ENCODE results near the gene BIRC3. TPM values are rescaled to one million over a fixed set of nuclear protein-coding genes. Genes with fewer than 3 reads are reported as not detected.
A peak's percentile ranks its signal among the peaks of the same experiment; 100 is the strongest.

Gene BIRC3
- total RNA-seq, 2 experiments from 2014 or later, result 27.2 to 66.9 TPM

DNA sequence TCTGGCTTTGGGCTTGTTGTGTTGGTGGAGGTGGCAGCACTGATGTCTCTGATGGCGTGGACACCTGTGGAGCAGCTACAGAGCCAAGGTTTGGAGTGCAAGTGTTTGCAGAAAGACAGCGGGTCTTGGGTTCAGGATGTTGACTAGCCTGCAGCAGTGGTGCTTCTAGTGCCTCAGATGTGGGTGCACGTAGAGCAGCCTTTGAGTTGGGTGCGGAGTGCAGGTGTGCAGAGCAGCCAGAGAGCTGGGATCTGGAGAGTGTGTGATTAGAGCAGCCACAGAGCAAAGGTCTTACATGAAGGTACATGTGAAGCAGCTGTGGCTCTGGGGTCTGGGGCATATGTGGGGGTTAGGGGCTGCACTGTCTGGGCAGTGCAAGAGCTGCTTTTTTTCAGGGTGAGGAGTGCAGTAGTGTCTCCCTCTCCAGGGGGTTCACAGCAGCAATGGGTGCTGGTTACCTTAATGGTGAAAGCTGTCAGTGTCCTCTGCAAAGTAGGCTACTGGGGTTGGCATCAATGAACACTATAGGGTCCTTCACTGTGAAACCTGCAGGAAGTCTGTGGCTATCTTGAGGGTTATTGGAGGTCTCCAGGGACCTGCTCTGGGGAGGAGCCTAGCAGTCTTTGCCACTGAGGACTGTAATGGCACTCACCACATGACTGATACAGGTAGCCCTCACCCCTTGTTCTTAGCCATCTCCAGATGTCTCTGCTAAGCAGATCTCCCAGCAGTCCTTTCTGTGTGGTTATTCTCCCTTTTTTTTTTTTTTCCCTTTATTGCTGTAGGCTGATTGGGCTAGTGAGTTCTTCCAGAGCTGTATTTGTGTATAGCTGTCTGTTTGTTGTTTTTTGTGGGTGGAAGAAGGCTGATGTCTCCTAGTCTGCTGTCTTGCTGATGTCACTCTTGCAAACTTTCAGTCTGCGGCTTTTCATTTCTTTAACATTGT is 44.1 kb downstream of the BIRC3 start:
- no peak overlapping the region for H2AFZ ChIP-seq (ENCODE audit: low read length)
- CTCF ChIA-PET (ENCODE audit: unreplicated experiment), result interaction anchor here (0.6 kb wide), 1 partner anchor 35 kb away, joined by 3 read pairs; no protein-coding TSS in a partner anchor

DNA sequence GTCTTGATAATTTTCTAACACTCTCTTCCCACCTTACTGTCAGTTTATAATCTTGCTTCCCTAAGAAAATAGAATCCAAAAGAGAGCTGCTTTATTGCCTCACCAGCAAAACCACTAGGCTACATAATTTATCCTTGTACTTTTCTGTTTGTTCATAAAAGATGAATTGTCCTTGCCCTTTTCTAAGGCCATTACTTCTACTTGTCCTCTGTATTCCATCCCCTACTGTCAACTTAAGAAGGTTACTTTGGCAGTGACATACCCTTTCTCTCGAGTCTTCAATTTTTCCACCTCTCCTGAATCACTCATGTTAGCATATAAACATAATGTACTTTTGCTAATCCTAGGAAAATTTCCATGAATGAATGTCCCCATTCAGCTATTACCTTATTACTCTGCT is 47.7 kb downstream of the BIRC3 start:
- no peaks in the 10 kb centered on the region for H3K79me2 ChIP-seq (ENCODE audit: insufficient read depth, low read depth, low read length)
- ChIA-PET CTCF (ENCODE audit: unreplicated experiment) (interaction anchor here (0.9 kb wide), 1 partner anchor 131 kb away, joined by 3 read pairs; no protein-coding TSS in a partner anchor), POLR2A (interaction anchor here (0.8 to 1.3 kb wide), 3 partner anchors 15 to 81 kb away, joined by 3 read pairs; no protein-coding TSS in a partner anchor)
- H3K9me2 ChIP-seq (ENCODE audit: insufficient read depth, low read length), result no peaks in the 10 kb centered on the region
- H4K20me1 ChIP-seq (ENCODE audit: insufficient read depth, low read length), result no peaks in the 10 kb centered on the region
- H3K27ac ChIP-seq (ENCODE audit: low read depth, low read length, poor library complexity, severe bottlenecking), result no peak overlapping the region
- no peak for DNase-seq (ENCODE audit: low spot score)
- H3K4me3 ChIP-seq (ENCODE audit: low read depth, low read length, poor library complexity, severe bottlenecking), result no peak overlapping the region
- peaks cover 78% of the 10 kb centered on the region for H3K36me3 ChIP-seq (ENCODE audit: insufficient read depth, low read length)
- no peaks in the 10 kb centered on the region for H3K9me3 ChIP-seq (ENCODE audit: low read length)
- intact Hi-C loops (cut with micrococcal nuclease; ENCODE audit: unreplicated experiment), result loop anchor here (5.0 kb wide), 1 partner anchor 247 kb away; no protein-coding TSS in a partner anchor
- TF ChIP-seq EZH2phosphoT487 (IDR thresholded peaks at IDR 0.05; ENCODE audit: borderline replicate concordance, low read depth, low read length), result no peak
- TF ChIP-seq, protein P1, sequence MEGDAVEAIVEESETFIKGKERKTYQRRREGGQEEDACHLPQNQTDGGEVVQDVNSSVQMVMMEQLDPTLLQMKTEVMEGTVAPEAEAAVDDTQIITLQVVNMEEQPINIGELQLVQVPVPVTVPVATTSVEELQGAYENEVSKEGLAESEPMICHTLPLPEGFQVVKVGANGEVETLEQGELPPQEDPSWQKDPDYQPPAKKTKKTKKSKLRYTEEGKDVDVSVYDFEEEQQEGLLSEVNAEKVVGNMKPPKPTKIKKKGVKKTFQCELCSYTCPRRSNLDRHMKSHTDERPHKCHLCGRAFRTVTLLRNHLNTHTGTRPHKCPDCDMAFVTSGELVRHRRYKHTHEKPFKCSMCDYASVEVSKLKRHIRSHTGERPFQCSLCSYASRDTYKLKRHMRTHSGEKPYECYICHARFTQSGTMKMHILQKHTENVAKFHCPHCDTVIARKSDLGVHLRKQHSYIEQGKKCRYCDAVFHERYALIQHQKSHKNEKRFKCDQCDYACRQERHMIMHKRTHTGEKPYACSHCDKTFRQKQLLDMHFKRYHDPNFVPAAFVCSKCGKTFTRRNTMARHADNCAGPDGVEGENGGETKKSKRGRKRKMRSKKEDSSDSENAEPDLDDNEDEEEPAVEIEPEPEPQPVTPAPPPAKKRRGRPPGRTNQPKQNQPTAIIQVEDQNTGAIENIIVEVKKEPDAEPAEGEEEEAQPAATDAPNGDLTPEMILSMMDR (conservative IDR thresholded peaks at IDR 0.05; ENCODE audit: low read length), result no peak
- BruUV-seq (replicated peaks), result no TSS peak
- H2AFZ ChIP-seq (ENCODE audit: low read length), result no peak overlapping the region
- peaks cover 23% of the 10 kb centered on the region for H3K4me1 ChIP-seq (ENCODE audit: insufficient read depth, low read length, poor library complexity, severe bottlenecking)
- H3K4me2 ChIP-seq (ENCODE audit: low read length), result no peak overlapping the region

More for the DNA sequence above, 44.1 kb downstream of the BIRC3 start:
- Histone ChIP-seq H3K4me2 (ENCODE audit: low read length) (peak overlapping the region; percentile 43), H3K4me3 (ENCODE audit: low read depth, low read length, poor library complexity, severe bottlenecking) (no peak overlapping the region), H3K79me2 (ENCODE audit: insufficient read depth, low read depth, low read length) (no peaks in the 10 kb centered on the region), H3K9me2 (ENCODE audit: insufficient read depth, low read length) (no peaks in the 10 kb centered on the region), H4K20me1 (ENCODE audit: insufficient read depth, low read length) (no peaks in the 10 kb centered on the region), H3K9me3 (ENCODE audit: low read length) (peaks cover 18% of the 10 kb centered on the region; the same call in 1 of the 2 replicates), H3K36me3 (ENCODE audit: insufficient read depth, low read length) (peaks cover 79% of the 10 kb centered on the region), H3K27ac (ENCODE audit: low read depth, low read length, poor library complexity, severe bottlenecking) (no peak overlapping the region), H3K4me1 (ENCODE audit: insufficient read depth, low read length, poor library complexity, severe bottlenecking) (peaks cover 16% of the 10 kb centered on the region)
- intact Hi-C loops (cut with micrococcal nuclease; ENCODE audit: unreplicated experiment), result no loop called here
- POLR2A ChIA-PET, result interaction anchor here (0.7 to 3.7 kb wide), 4 partner anchors 10 to 88 kb away, joined by 3 to 17 read pairs (median 4); no protein-coding TSS in a partner anchor
- no TSS peak for BruUV-seq (replicated peaks)
- TF ChIP-seq, protein P1 (conservative IDR thresholded peaks at IDR 0.05; ENCODE audit: low read length), result no peak
- TF ChIP-seq EZH2phosphoT487 (IDR thresholded peaks at IDR 0.05; ENCODE audit: borderline replicate concordance, low read depth, low read length), result no peak
- peak; percentile 62 for DNase-seq (ENCODE audit: low spot score)
